Renal cortical epithelial cell (primary cell): ENCODE measurements around the gene MAPK9. TPM values are rescaled to one million over a fixed set of nuclear protein-coding genes. Genes with fewer than 3 reads are reported as not detected.

Experiments used
- DNase-seq: peaks from one replicate; pipeline ENCODE4 v3.0.0-alpha.2; 2011; ENCODE audit warnings: low read depth
- total RNA-seq: library from RNA; depleted of rRNA; stranded (reverse); fragments of >200 nt; gene quantifications from 2 replicates; pipeline ENCODE4 v1.2.3, GENCODE V29; 2014

MAPK9 gene
- total RNA-seq, 1 donor from 2014 or later, result 32.3 TPM

DNA sequence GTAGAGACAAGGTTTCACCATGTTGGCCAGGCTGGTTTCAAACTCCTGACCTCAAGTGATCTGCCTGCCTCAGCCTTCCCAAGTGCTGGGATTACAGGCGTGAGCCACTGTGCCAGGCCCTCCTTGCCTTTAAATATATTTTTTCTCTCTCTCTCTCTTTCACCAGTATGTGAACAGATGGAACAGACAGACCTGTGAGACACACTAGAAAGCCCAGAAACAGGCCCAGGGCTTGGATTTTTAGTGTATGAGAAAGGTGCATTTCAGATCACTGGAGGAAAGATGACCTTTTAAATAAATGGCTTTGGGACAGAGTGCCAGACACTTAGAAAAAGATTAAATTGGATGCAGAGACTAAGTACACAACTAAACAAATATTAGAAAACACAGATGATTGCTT, 86.0 kb downstream of the MAPK9 start:
- DNase-seq, result no peak

DNA sequence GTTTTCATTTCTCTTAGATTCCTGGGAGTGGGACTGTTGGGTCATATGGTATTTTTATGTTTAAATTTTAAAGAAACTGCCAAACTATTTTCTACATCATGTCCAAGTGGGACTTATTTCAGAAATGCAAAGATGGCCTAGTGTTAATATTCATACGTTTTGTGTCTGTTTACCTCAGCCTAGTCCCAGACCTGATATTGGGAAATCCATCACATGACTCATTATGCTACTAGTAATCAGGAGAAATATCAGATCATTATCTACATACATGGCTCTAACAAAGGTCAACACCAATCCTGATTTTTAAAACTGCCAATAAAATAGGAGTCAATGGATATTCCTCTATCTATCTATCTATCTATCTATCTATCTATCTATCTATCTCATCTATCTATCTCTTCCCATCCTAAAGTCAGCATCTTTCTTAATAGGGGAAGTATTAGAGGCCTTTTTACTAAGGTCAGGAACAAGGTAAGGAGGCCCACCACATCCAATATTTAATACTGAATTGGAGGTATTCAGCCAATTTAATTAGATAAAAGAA, 87.5 kb downstream of the MAPK9 start:
- DNase-seq, result no peak

DNA sequence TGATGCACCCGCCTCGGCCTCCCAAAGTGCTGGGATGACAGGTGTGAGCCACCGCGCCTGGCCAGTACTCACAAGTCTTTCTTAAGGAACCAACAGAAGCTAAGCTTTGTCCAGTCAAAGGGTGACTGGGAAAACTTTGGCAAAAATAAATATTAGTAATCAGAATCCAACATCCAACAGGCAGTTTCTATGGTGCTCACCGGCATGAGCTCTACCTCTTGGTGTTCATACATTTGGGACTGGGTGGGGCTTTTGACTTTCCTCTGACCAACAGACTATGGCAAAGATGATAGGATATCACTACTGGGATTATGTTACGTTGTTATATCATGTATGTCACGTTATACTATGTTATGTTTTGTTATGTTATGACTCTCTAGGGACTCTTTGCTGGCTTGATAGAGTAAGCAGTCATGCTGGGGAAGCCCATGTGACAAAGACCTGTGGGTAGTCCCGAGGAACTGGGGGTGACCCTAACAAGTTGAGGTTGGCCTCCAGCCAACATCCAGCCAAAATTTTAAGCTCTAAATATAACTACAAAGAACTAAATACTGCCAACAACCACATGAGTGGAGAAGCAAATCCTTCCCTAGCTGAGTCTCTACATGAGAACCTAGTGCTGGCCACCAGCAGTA, 88.8 kb downstream of the MAPK9 start:
- no peak for DNase-seq

DNA sequence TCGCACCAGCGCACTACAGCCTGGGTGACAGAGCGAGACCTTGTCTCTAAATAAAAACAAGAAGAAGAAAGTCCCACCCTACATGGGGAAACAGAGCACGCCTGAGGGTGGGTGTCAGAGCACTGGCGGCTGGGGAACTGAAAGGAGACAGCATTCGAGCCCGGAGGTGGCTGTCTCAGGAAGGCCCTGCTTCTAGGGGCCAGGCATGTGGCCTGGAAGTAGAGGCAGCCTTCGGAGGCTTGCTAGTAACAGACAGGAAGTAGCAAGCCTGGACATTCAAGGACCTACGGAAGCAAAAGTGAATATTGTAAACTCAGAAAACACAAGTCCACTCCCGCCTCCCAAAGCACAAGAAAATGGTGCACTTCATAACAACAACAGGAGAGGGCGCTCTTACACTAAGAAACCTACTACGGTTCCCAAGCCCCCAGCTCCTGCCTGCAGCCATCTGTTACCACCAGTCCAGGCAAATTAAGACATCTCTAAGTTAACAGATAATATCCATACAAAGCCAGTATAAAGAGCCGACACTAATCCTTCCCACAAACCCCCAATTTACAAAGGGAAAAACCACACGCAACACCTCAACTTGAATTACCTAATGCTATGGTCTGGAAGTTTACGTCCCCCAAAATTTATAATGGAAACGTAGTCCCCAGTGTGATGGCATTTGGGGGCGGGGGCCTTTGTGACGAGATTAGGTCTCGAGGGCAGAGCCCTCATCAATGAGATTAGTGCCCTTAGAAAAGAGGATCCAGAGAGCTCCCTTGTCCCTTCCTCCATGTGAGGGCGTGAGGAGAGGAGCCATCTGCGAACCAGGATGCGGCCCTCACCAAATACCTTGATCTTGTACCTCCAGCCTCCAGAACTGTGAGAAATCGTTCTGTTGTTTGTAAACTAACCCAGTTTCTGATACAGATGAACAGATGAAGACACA, 90.6 kb downstream of the MAPK9 start:
- no peak for DNase-seq

DNA sequence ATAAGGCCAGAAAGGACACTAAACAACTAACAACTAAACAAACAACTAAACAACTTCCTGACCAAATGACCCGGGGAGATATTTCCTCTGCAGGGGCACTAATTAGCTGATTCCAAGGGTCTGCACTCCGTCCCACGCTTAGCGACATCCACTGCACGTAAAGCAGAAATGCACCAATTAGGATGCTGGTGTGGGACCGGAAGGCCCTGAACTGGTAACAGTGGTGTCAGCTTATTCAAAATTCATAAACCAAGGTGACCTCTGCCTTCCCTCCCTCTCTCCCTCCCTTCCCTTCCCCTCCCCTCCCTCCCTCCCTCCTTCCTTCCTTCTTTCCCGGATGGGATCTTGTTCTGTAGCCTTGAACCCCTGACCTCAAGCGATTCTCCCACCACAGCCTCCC, 92.5 kb downstream of the MAPK9 start:
- DNase-seq, result no peak

DNA sequence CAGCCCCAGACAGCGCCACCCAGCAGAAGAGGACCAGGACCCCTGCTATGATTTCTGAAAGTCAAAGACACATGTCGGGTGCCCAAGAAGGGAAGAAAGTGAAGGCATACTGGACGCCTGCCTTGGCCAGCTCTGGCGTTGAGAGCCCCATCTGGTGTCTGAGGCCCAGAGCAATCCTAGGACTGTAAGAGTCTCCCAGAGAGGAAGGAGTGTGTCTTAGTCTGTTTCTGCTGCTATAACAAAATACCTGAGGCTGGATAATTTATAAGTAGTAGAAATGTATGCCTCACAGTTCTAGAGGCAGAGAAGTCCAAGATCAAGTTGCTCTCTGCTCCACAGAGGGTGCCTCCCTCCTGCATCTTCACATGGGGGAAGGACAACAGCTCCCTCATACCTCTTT, 93.7 kb downstream of the MAPK9 start:
- DNase-seq, result no peak

DNA sequence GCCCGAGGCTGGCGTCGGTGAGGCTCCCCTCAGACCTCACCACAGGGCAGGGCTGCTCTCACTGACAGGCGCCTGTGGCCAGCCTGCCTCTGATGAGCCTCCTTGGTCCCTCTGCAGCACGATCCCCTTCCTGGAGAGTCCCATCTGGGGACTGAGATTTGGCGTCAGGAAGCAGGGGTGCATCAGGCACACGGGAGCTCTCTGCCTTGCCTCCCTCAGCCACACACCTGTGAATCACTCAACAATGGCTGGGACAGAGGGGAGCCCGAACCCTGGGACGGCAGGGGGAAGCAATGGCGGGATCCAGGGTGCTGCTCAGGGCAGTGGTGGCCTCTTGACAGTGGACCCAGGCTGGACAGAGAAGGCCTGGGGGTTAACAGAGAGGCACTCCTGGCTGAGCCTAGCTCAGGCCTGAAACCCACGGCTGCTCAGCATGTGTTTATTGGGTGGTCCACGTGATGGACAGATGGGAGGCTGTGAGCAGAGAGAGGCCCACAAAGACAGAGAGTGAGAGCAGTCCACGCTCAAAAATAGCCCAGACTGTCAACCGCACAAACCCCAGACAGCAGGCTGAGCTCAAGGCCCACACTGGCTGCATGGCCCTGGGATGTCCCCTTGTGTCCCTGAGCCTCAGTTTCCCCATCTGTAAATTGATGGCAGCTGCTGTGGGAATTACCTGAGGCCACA, 94.7 kb downstream of the MAPK9 start:
- no peak for DNase-seq

DNA sequence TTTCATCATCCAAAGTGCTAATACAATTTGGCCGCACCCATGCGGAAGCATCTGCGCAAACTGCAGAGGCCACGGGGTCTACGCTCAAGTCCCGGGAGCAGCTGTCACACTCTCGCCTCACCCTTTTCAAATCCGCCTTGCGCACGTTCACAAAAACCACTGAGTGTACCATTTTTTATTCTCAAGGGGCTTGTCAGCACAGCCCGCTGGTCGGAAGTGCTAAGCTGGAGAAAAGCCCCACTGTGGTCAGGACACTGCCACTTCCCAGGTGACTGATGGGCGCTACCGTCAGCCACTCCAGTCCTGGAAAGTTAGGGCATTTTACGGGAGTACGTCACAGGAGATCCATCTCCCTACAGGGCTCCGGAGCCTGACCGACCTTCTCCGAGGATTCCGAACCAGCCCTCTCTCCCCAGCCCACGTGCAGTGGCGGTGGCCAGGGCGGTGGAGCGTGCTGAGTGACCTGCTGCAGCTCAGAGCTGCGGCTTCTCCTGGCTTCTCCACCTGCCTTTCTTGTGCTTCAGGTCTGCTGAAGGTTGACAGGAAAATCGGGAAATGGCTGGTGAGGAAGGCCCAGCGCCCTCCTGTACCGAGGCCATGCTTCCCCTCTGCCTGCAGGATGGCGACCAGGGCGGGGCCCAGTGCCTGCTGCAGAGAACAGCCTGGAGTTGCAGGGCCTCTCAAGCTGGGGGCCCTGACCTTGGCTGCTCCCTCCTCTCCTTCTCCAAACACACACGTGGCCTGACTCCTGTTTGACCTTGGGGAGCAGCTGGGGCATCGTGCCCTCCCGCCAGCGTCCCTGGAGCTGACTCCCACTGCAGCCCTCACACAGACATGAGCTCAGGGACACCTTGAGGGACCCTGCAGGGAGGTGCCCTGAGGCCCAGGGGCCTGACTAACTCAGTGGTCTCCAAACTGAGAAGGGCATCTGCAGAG, 97.2 kb downstream of the MAPK9 start:
- DNase-seq, result no peak

DNA sequence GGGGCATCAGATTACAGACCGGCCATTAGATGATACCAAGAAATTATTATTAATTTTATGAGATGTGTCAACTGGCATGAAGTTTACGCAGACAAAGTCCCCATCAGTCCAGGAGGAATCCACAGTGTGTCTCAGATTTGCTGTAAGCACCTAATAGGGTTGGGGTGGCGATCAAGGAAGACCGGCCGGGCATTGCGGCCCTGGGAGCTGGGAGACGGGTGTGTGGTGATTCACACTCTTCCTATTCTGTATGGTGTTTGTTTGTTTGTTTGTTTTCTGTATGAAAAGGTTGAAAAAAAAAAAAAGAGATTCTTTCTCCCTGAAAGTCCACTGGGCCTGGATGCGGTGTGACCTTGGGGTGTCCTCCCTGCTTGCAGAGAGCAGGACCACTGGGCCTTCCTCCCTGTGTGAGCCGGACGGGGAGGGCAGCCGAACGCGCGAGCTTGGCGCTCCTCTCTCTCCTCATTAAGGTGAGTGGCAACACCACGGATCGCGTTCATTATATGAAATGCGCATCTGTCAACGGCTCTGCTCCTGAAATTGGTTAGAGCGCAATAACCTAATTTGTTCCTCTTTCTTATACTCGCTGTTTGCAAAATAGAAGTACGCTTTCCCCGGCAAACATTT, 98.0 kb downstream of the MAPK9 start:
- no peak for DNase-seq

DNA sequence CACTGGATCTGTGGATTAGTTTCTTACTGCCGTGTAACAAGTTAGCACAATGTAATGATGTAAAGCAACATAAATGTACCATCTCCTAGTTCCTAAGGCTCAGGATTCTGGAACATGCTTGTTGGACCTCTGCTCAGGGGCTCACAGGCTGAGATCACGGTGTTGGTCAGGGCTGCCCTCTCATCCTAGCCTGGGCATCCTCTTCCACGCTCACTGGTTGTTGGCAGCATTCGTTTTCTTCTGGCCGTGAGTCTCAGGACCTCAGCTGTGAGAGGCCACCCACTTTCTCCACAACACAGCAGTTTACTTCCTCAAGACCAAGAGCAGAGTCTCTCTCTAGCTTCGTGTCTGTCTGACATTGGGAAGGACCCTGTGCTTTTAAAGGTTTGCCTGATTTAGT, 100.2 kb downstream of the MAPK9 start:
- DNase-seq, result no peak

DNA sequence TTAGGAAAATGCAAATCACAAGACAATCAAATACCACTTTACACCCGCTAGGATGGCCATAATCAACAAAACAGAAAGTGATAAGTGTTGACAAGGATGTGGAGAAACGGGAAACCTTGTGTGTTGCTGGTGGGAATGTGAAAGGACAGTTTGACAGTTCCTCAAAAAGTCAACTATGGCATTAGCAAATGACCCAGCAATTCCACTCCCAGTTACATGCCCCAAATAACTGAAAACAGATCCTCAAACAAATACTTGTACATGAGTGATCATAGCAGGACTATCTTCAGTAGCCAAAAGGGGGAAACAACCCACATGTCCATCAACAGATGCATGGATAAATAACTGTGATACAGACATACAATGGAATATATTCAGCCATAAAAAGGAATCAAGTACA, 104.1 kb downstream of the MAPK9 start:
- DNase-seq, result no peak

Other genes with a start within 250 kb of the MAPK9 start
- gene RNF130, start 220.3 kb downstream of the MAPK9 start, total RNA-seq, result 29.7 and 58.5 TPM in 2 replicates
- gene RASGEF1C, start 82.9 kb downstream of the MAPK9 start, total RNA-seq, result not detected in 2 replicates
- gene GFPT2, start 61.3 kb upstream of the MAPK9 start, total RNA-seq, result 2.6 and 10.2 TPM in 2 replicates
- gene CNOT6, start 202.3 kb upstream of the MAPK9 start, total RNA-seq, result 14.2 and 47.7 TPM in 2 replicates